ENCODE results near the gene HAT1.

HAT1 gene

GRCh38 chr2:171922230-171923022 lies at the start of gene HAT1:
Gene HAT1, plus strand, starts transcription at chr2:171922461. Its CDS starts 40 bp downstream, at chr2:171922501.
- TF ChIP-seq ZFX (IDR thresholded peaks at IDR 0.05) (peak; percentile 79; the same call in 1 of the 2 replicates), CTCF (conservative IDR thresholded peaks at IDR 0.05) (no peak)
- peak within 1 kb of the TSS; percentile 92 for H3K27ac ChIP-seq

- no peak overlapping the region for H3K27ac ChIP-seq
Measured at GRCh38 chr2:171874517-171874916, 47.7 kb upstream of the HAT1 start.

GRCh38 chr2:171874963-171875362 lies 47.3 kb upstream of the HAT1 start:
- TF ChIP-seq CTCF (conservative IDR thresholded peaks at IDR 0.05), result no peak
- TF ChIP-seq ZFX (IDR thresholded peaks at IDR 0.05), result no peak
- H3K27ac ChIP-seq, result peak overlapping the region; percentile 24; the same call in 1 of the 2 replicates

More at GRCh38 chr2:171874517-171874916, 47.7 kb upstream of the HAT1 start:
- TF ChIP-seq ZFX (IDR thresholded peaks at IDR 0.05) (no peak), CTCF (conservative IDR thresholded peaks at IDR 0.05) (no peak)

GRCh38 chr2:171878481-171878993 lies 43.7 kb upstream of the HAT1 start:
- TF ChIP-seq CTCF (conservative IDR thresholded peaks at IDR 0.05) (no peak), ZFX (IDR thresholded peaks at IDR 0.05) (no peak)
- no peak overlapping the region for H3K27ac ChIP-seq

GRCh38 chr2:171879865-171880264 lies 42.4 kb upstream of the HAT1 start:
- TF ChIP-seq CTCF (conservative IDR thresholded peaks at IDR 0.05) (no peak), ZFX (IDR thresholded peaks at IDR 0.05) (no peak)
- no peak overlapping the region for H3K27ac ChIP-seq

- no peak overlapping the region for H3K27ac ChIP-seq
- TF ChIP-seq CTCF (conservative IDR thresholded peaks at IDR 0.05), result no peak
- TF ChIP-seq ZFX (IDR thresholded peaks at IDR 0.05), result no peak
Measured at GRCh38 chr2:171880774-171881173, 41.5 kb upstream of the HAT1 start.

GRCh38 chr2:171882089-171882769 lies 40.0 kb upstream of the HAT1 start:
- H3K27ac ChIP-seq, result no peak overlapping the region
- TF ChIP-seq ZFX (IDR thresholded peaks at IDR 0.05), result no peak
- TF ChIP-seq CTCF (conservative IDR thresholded peaks at IDR 0.05), result no peak
